Stimulated activated CD4-positive, alpha-beta T cell treated with anti-CD3 and anti-CD28 coated beads, Interleukin-4, amount 100 ng/mL, for 48 hours (primary cell): ENCODE results near the gene COL15A1.
A peak's percentile ranks its signal among the peaks of the same experiment; 100 is the strongest.

Experiments used
- DNase-seq, 2 donors: peaks; one replicate each; pipeline ENCODE4 v3.0.0-alpha.2; 2020; ENCODE audit warnings: low read depth in 2 of 2

COL15A1 gene

GRCh38 chr9:98916660-98917059, 27.0 kb upstream of the COL15A1 start:
- no peak for DNase-seq

GRCh38 chr9:98917746-98918487, 25.8 kb upstream of the COL15A1 start:
- DNase-seq, result no peak

- no peak for DNase-seq
Observed at GRCh38 chr9:98921732-98922131, 22.0 kb upstream of the COL15A1 start.

GRCh38 chr9:98922721-98923435, 20.8 kb upstream of the COL15A1 start:
- DNase-seq, result no peak

- DNase-seq, result no peak
Observed at GRCh38 chr9:98923451-98924123, 20.1 kb upstream of the COL15A1 start.

GRCh38 chr9:98924946-98925820, 18.5 kb upstream of the COL15A1 start:
- DNase-seq, result no peak

- DNase-seq, result no peak
Observed at GRCh38 chr9:98925956-98926355, 17.8 kb upstream of the COL15A1 start.

- DNase-seq, result no peak
Observed at GRCh38 chr9:98927724-98928123, 16.0 kb upstream of the COL15A1 start.

GRCh38 chr9:98929071-98929470, 14.6 kb upstream of the COL15A1 start:
- DNase-seq, result no peak

- DNase-seq, result no peak
Observed at GRCh38 chr9:98929895-98930341, 13.8 kb upstream of the COL15A1 start.

- DNase-seq, result no peak
Observed at GRCh38 chr9:98930792-98931191, 12.9 kb upstream of the COL15A1 start.

GRCh38 chr9:98931600-98932389, 11.9 kb upstream of the COL15A1 start:
- DNase-seq, result no peak

GRCh38 chr9:98933185-98933584, 10.5 kb upstream of the COL15A1 start:
- no peak for DNase-seq

- no peak for DNase-seq
Observed at GRCh38 chr9:98933890-98934289, 9.8 kb upstream of the COL15A1 start.

- no peak for DNase-seq
Observed at GRCh38 chr9:98935071-98935505, 8.6 kb upstream of the COL15A1 start.

- DNase-seq, result no peak
Observed at GRCh38 chr9:98940276-98940675, 3.4 kb upstream of the COL15A1 start.

GRCh38 chr9:98941946-98942523, 1.7 kb upstream of the COL15A1 start:
- no peak for DNase-seq

- no peak for DNase-seq
Observed at GRCh38 chr9:98942906-98943681, 613 bp upstream of the COL15A1 start.

- DNase-seq, result peak in 1 of 2 donors; percentile 9
Observed at GRCh38 chr9:98944057-98944733, 488 bp downstream of the COL15A1 start.
